MM.1S (cell line): ENCODE results near the gene UST.

Experiments used
- DNase-seq: peaks from one replicate; pipeline ENCODE4 v3.0.0-alpha.2; 2015
- H2AFZ ChIP-seq: fragments of 300-600 bp; sonication (generic); 2 replicates; pipeline ENCODE4 v1.6.0; 2016; ENCODE audit warnings: antibody characterized with exemption, low read length
- H3F3A ChIP-seq: fragments of 300-600 bp; sonication (generic); 2 replicates; pipeline ENCODE4 v1.6.1; 2016; ENCODE audit warnings: mild to moderate bottlenecking, antibody characterized with exemption, low read length, moderate library complexity, mixed read lengths; ENCODE audit not compliant: insufficient read depth
- H3K27ac ChIP-seq: fragments of 300-600 bp; sonication (generic); 2 replicates; pipeline ENCODE4 v1.5.1; 2016; ENCODE audit warnings: mild to moderate bottlenecking, low read length
- H3K27me3 ChIP-seq: fragments of 300-600 bp; sonication (generic); replicated peaks from 2 replicates; pipeline ENCODE4 v1.6.0; 2016; ENCODE audit warnings: low read length; ENCODE audit not compliant: insufficient read depth
- H3K36me3 ChIP-seq: fragments of 300-600 bp; sonication (generic); replicated peaks from 2 replicates; pipeline ENCODE4 v1.6.1; 2016; ENCODE audit warnings: mild to moderate bottlenecking, low read length, mixed read lengths; ENCODE audit not compliant: insufficient read depth
- H3K4me1 ChIP-seq: fragments of 300-600 bp; sonication (generic); 2 replicates; pipeline ENCODE4 v1.6.1; 2016; ENCODE audit warnings: low read length, mixed read lengths
- H3K4me2 ChIP-seq: fragments of 300-600 bp; sonication (generic); 2 replicates; pipeline ENCODE4 v1.6.0; 2016; ENCODE audit warnings: low read depth, low read length
- H3K4me3 ChIP-seq: fragments of 300-600 bp; sonication (generic); 2 replicates; pipeline ENCODE4 v1.5.1; 2016; ENCODE audit warnings: low read length, mixed read lengths
- H3K79me2 ChIP-seq: fragments of 300-600 bp; sonication (generic); 2 replicates; pipeline ENCODE4 v1.6.1; 2016; ENCODE audit warnings: mixed run types, low read length, mixed read lengths
- H3K9ac ChIP-seq: fragments of 300-600 bp; sonication (generic); 2 replicates; pipeline ENCODE4 v1.6.1; 2016; ENCODE audit warnings: low read length, mixed read lengths
- H3K9me2 ChIP-seq: fragments of 300-600 bp; sonication (generic); replicated peaks from 2 replicates; pipeline ENCODE4 v1.6.1; 2016; ENCODE audit warnings: mild to moderate bottlenecking, low read length, mixed read lengths; ENCODE audit not compliant: insufficient read depth
- H3K9me3 ChIP-seq: fragments of 300-600 bp; sonication (generic); replicated peaks from 2 replicates; pipeline ENCODE4 v1.6.1; 2016; ENCODE audit warnings: mild to moderate bottlenecking, low read length, mixed read lengths; ENCODE audit not compliant: insufficient read depth
- H4K20me1 ChIP-seq: fragments of 300-600 bp; sonication (generic); 2 replicates; pipeline ENCODE4 v1.6.1; 2016; ENCODE audit warnings: mild to moderate bottlenecking, low read length, moderate library complexity, mixed read lengths; ENCODE audit not compliant: insufficient read depth
- CTCF ChIP-seq: fragments of 300-600 bp; sonication (generic); IDR thresholded peaks from 2 replicates; pipeline ENCODE4 v1.5.1; 2016; ENCODE audit warnings: antibody characterized with exemption, low read length, mixed read lengths
- EZH2 ChIP-seq: fragments of 300-600 bp; sonication (generic); optimal IDR thresholded peaks from 2 replicates; pipeline ENCODE3; 2017; ENCODE audit warnings: low read depth, mild to moderate bottlenecking, antibody characterized with exemption, low read length, mixed read lengths
- EZH2phosphoT487 ChIP-seq: fragments of 300-600 bp; sonication (generic); IDR thresholded peaks from 2 replicates; pipeline ENCODE4 v1.6.1; 2018; ENCODE audit warnings: antibody characterized with exemption, low read length

The UST gene

GRCh38 chr6:148985499-148985898 lies 238.7 kb downstream of the UST start:
- Histone ChIP-seq H3K4me2 (no peak overlapping the region), H3K9me2 (no peaks in the 10 kb centered on the region)

GRCh38 chr6:148986608-148987007 lies 239.8 kb downstream of the UST start:
- H3K79me2 ChIP-seq: no peaks in the 10 kb centered on the region
- no peak overlapping the region for H3K9ac ChIP-seq
- no peaks in the 10 kb centered on the region for H4K20me1 ChIP-seq
- no peaks in the 10 kb centered on the region for H3K4me1 ChIP-seq
- H3K9me3 ChIP-seq: no peaks in the 10 kb centered on the region
- no peak overlapping the region for H3K4me3 ChIP-seq
- H3K27ac ChIP-seq: no peak overlapping the region
- H3K4me2 ChIP-seq: no peak overlapping the region
- no peaks in the 10 kb centered on the region for H3K36me3 ChIP-seq
- H3F3A ChIP-seq: no peaks in the 10 kb centered on the region
- no peak for TF ChIP-seq EZH2phosphoT487
- TF ChIP-seq CTCF: no peak
- TF ChIP-seq EZH2: no peak
- DNase-seq: no peak
- peaks cover 15% of the 10 kb centered on the region for H3K27me3 ChIP-seq
- no peak overlapping the region for H2AFZ ChIP-seq
- H3K9me2 ChIP-seq: no peaks in the 10 kb centered on the region

More at GRCh38 chr6:148985499-148985898, 238.7 kb downstream of the UST start:
- Histone ChIP-seq H3K9me3 (no peaks in the 10 kb centered on the region), H3K9ac (no peak overlapping the region), H2AFZ (no peak overlapping the region), H4K20me1 (no peaks in the 10 kb centered on the region), H3K4me1 (no peaks in the 10 kb centered on the region), H3K36me3 (no peaks in the 10 kb centered on the region), H3K27me3 (peaks cover 11% of the 10 kb centered on the region), H3K4me3 (no peak overlapping the region), H3F3A (no peaks in the 10 kb centered on the region), H3K27ac (no peak overlapping the region), H3K79me2 (no peaks in the 10 kb centered on the region)
- TF ChIP-seq EZH2phosphoT487 (no peak), CTCF (no peak)
- DNase-seq: no peak

GRCh38 chr6:148987982-148988381 lies 241.2 kb downstream of the UST start:
- Histone ChIP-seq H3K4me1 (no peaks in the 10 kb centered on the region), H3K9me3 (no peaks in the 10 kb centered on the region), H3K79me2 (no peaks in the 10 kb centered on the region), H3K4me3 (no peak overlapping the region), H3K9ac (no peak overlapping the region), H2AFZ (no peak overlapping the region), H4K20me1 (no peaks in the 10 kb centered on the region), H3K36me3 (no peaks in the 10 kb centered on the region), H3K4me2 (no peak overlapping the region), H3K27ac (no peak overlapping the region), H3K27me3 (peaks cover 15% of the 10 kb centered on the region), H3K9me2 (no peaks in the 10 kb centered on the region), H3F3A (no peaks in the 10 kb centered on the region)
- no peak for DNase-seq
- no peak for TF ChIP-seq CTCF
- no peak for TF ChIP-seq EZH2phosphoT487
- TF ChIP-seq EZH2: no peak
